Endothelial cell of umbilical vein (primary cell): ENCODE results near the gene HUNK. TPM values are rescaled to one million over a fixed set of nuclear protein-coding genes. Genes with fewer than 3 reads are reported as not detected.

ENCODE experiments used
- BruUV-seq: library from RNA; stranded (reverse); fragments of 400-500 nt; replicated peaks from 2 replicates; lab custom pipeline; 2021; lab: Mats Ljungman, UMichigan
- CTCF ChIA-PET: fragments of 300-600, 350-600 bp; sonication (Branson Sonifier 250); formaldehyde crosslinking; loops from one replicate; lab custom pipeline; 2021; ENCODE audit warnings: antibody characterized with exemption, inconsistent platforms; lab: Charles Lee
- POLR2A ChIA-PET: fragments of 300-600, 350-600 bp; sonication (Branson Sonifier 250); formaldehyde crosslinking; loops from one replicate; lab custom pipeline; 2021; ENCODE audit warnings: antibody characterized with exemption, inconsistent platforms; lab: Charles Lee
- DNase-seq: peaks from one replicate; pipeline ENCODE4 v3.0.0-alpha.2; 2011; ENCODE audit warnings: low read depth, low spot score
- FAIRE-seq: peaks from 2 replicates; lab custom pipeline; 2011; peaks lifted over from hg19 to GRCh38; lab: Jason Lieb, UNC
- H2AFZ ChIP-seq: 2 replicates; pipeline ENCODE4 v1.6.0; 2012; ENCODE audit warnings: low read depth, low read length, control low read depth, inconsistent platforms
- H3K27ac ChIP-seq: 2 replicates; pipeline ENCODE4 v1.5.1; 2011; ENCODE audit warnings: low read depth, mild to moderate bottlenecking, control low read depth, low read length, moderate library complexity; ENCODE audit not compliant: insufficient read depth
- H3K27me3 ChIP-seq, 2 experiments: 2 replicates each; pipeline versions ENCODE4 v1.6.0 to v1.6.1; 2011; ENCODE audit warnings: low read length in 2 of 2, mixed read lengths in 1 of 2; ENCODE audit not compliant: control insufficient read depth in 2 of 2, insufficient read depth in 2 of 2
- H3K36me3 ChIP-seq, 2 experiments: 2 replicates in 1 of 2; 3 replicates in 1 of 2; pipeline ENCODE4 v1.5.1; 2011; ENCODE audit warnings: low read length in 2 of 2, mild to moderate bottlenecking in 1 of 2, moderate library complexity in 1 of 2; ENCODE audit not compliant: control insufficient read depth in 2 of 2, insufficient read depth in 2 of 2; ENCODE audit errors: extremely low read depth in 1 of 2
- H3K4me1 ChIP-seq: 3 replicates; pipeline ENCODE4 v1.5.1; 2011; ENCODE audit warnings: mild to moderate bottlenecking, low read length; ENCODE audit not compliant: control insufficient read depth, insufficient read depth; ENCODE audit errors: extremely low read depth
- H3K4me2 ChIP-seq: 2 replicates; pipeline ENCODE4 v1.6.1; 2011; ENCODE audit warnings: low read length, control low read depth, mixed read lengths; ENCODE audit not compliant: insufficient read depth
- H3K4me3 ChIP-seq, 3 experiments: fragments of 200-600 bp in 1 of 3; sonication (generic), shearing (Covaris generic) in 1 of 3; replicated peaks in 1 of 3; 2 replicates each; pipeline ENCODE4 v1.5.1; 2011 to 2016; ENCODE audit warnings: control low read depth in 3 of 3, low read length in 3 of 3, mild to moderate bottlenecking in 2 of 3, inconsistent platforms in 1 of 3, low read depth in 1 of 3, moderate library complexity in 1 of 3; ENCODE audit not compliant: insufficient read depth in 1 of 3
- H3K79me2 ChIP-seq: 2 replicates; pipeline ENCODE4 v1.6.0; 2012; ENCODE audit warnings: low read length, inconsistent platforms; ENCODE audit not compliant: control insufficient read depth, insufficient read depth
- H3K9ac ChIP-seq: replicated peaks from 2 replicates; pipeline ENCODE3; 2011; ENCODE audit warnings: low read length, control low read depth; ENCODE audit not compliant: insufficient read depth; ENCODE audit errors: extremely low read depth
- H3K9me1 ChIP-seq: replicated peaks from 3 replicates; pipeline ENCODE4 v1.6.0; 2011; ENCODE audit warnings: mild to moderate bottlenecking, low read length; ENCODE audit not compliant: control insufficient read depth, insufficient read depth; ENCODE audit errors: extremely low read depth
- H3K9me3 ChIP-seq: replicated peaks from 2 replicates; pipeline ENCODE4 v1.5.1; 2012; ENCODE audit warnings: low read length, inconsistent platforms; ENCODE audit not compliant: control insufficient read depth, insufficient read depth
- H4K20me1 ChIP-seq: replicated peaks from 2 replicates; pipeline ENCODE3; 2011; ENCODE audit warnings: mild to moderate bottlenecking, low read length; ENCODE audit not compliant: control insufficient read depth, insufficient read depth; ENCODE audit errors: extremely low read depth
- CTCF ChIP-seq, 2 donors: IDR thresholded peaks; 1 replicate in 1 of 2; 2 replicates in 1 of 2; pipeline ENCODE4 v1.5.1; 2011; ENCODE audit warnings: low read length in 2 of 2, mild to moderate bottlenecking in 2 of 2, moderate library complexity in 2 of 2, control low read depth in 1 of 2, inconsistent platforms in 1 of 2, low read depth in 1 of 2; ENCODE audit not compliant: insufficient read depth in 1 of 2; ENCODE audit errors: extremely low read depth in 1 of 2
- EZH2 ChIP-seq: IDR thresholded peaks from 2 replicates; pipeline ENCODE4 v1.6.1; 2012; ENCODE audit warnings: borderline replicate concordance, low read depth, mild to moderate bottlenecking, moderate library complexity, low read length, inconsistent platforms; ENCODE audit not compliant: severe bottlenecking
- FOS ChIP-seq: IDR thresholded peaks from 2 replicates; pipeline ENCODE4 v1.6.1; 2011; ENCODE audit warnings: mild to moderate bottlenecking, low read length, moderate library complexity, borderline replicate concordance; ENCODE audit not compliant: insufficient read depth
- GATA2 ChIP-seq: IDR thresholded peaks from 2 replicates; pipeline ENCODE4 v1.7.0; 2011; ENCODE audit warnings: low read depth, mild to moderate bottlenecking, moderate library complexity, mixed read lengths, low read length; ENCODE audit not compliant: insufficient read length, insufficient read depth
- JUN ChIP-seq: IDR thresholded peaks from 2 replicates; pipeline ENCODE4 v1.6.1; 2011; ENCODE audit warnings: borderline replicate concordance, low read depth; ENCODE audit not compliant: insufficient read length, insufficient read depth
- MAX ChIP-seq: IDR thresholded peaks from 2 replicates; pipeline ENCODE4 v1.6.1; 2011; ENCODE audit not compliant: insufficient read depth, insufficient read length
- MYC ChIP-seq: IDR thresholded peaks from one replicate; pipeline ENCODE4 v1.6.1; 2011; ENCODE audit warnings: mild to moderate bottlenecking, low read depth, low read length
- POLR2A ChIP-seq: IDR thresholded peaks from 2 replicates; pipeline ENCODE4 v1.6.1; 2012; ENCODE audit warnings: low read depth, mild to moderate bottlenecking, control low read depth, low read length
- POLR2AphosphoS5 ChIP-seq: IDR thresholded peaks from 2 replicates; pipeline ENCODE4 v1.6.1; 2012; ENCODE audit warnings: low read depth, mild to moderate bottlenecking, control low read depth, low read length, moderate library complexity; ENCODE audit not compliant: insufficient read depth
- dilution Hi-C: fragments of 300-500 bp; cut with MboI; formaldehyde crosslinking; loops from one replicate; pipeline ENCODE4 v1.15.0; 2019; ENCODE audit warnings: low sequenced_read_pairs; ENCODE audit not compliant: extremely low pct_ligation_motif_present
- intact Hi-C: fragments of 100-400 bp; cut with micrococcal nuclease; formaldehyde crosslinking; loops from one replicate; pipeline ENCODE4 v1.10.0; 2022
- polyA plus RNA-seq, 4 experiments: library from polyadenylated mRNA; depleted of rRNA in 3 of 4; stranded (reverse) in 3 of 4; unstranded in 1 of 4; fragments of >200 nt; gene quantifications; 2 replicates each; pipeline versions ENCODE4 v1.2.1 to v1.2.3, GENCODE V29; 2011 to 2012; ENCODE audit warnings: missing spikeins in 1 of 4
- total RNA-seq: library from RNA; stranded (reverse); gene quantifications from 2 replicates; pipeline ENCODE4 v1.2.3, GENCODE V29; 2021

Gene HUNK
- total and polyA plus RNA-seq, 2 donors (not counting 3 experiments of a cell fraction or from before 2014, with no cell fraction given) = not detected

- H3K4me3 ChIP-seq = no peak overlapping the region
- no peak for FAIRE-seq
- no peak overlapping the region for H2AFZ ChIP-seq
- no peaks in the 10 kb centered on the region for H4K20me1 ChIP-seq
- CTCF ChIA-PET = interaction anchor here (0.6 to 11.5 kb wide), 18 partner anchors 9 to 736 kb away, joined by 3 to 208 read pairs (median 3); no protein-coding TSS in a partner anchor
- H3K9me3 ChIP-seq = no peaks in the 10 kb centered on the region
- H3K27me3 ChIP-seq = peaks cover 7 to 10% of the 10 kb centered on the region in 2 experiments
- BruUV-seq = no TSS peak
- H3K4me2 ChIP-seq = no peak overlapping the region
- H3K79me2 ChIP-seq = no peaks in the 10 kb centered on the region
- DNase-seq = no peak
- POLR2A ChIA-PET = no interaction called here
- TF ChIP-seq EZH2 (no peak), POLR2AphosphoS5 (no peak), GATA2 (no peak), MAX (no peak), CTCF (IDR thresholded peaks at IDR 0.05; ENCODE audit: extremely low read depth in 1 of 2, insufficient read depth in 1 of 2, low read depth in 1 of 2, low read length in 2 of 2) (no peak), MYC (no peak), JUN (no peak), FOS (no peak), POLR2A (no peak)
- no peak overlapping the region for H3K9ac ChIP-seq
- dilution Hi-C loops = no loop called here
- no peaks in the 10 kb centered on the region for H3K4me1 ChIP-seq
- no peak overlapping the region for H3K27ac ChIP-seq
- intact Hi-C loops = no loop called here
- no peaks in the 10 kb centered on the region for H3K36me3 ChIP-seq
- H3K9me1 ChIP-seq = no peaks in the 10 kb centered on the region
Measured at GRCh38 chr21:31865429-31865970, 7.3 kb upstream of the HUNK start.
